Measurements from ENCODE around the gene SPRR1A.

DNA sequence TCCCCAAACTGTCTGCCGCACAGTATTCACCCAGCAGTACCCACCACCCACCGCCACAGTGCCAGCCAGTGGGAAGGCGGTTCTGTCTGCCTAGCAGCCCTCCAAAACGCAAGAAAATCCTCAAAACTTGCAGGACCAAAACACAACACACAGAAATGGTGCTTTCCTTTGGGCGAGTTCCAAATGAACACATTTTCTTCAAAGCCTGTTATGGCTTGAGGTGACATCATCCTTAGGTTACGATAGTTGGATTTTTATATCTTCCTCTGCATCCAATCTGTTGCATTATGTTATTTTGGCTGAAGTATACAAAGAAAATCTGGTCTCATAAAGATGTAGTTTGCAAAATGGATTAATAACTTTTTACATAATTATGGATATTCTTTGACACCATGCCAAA, 9.3 kb downstream of the SPRR1A start:
- TF ChIP-seq CTCF (IDR thresholded peaks at IDR 0.05) = no peak
- TF ChIP-seq POLR2A (IDR thresholded peaks at IDR 0.05) = no peak
